Heart right ventricle (tissue), 16 donors: ENCODE results near the gene PHF14. TPM values are rescaled to one million over a fixed set of nuclear protein-coding genes. Genes with fewer than 3 reads are reported as not detected.

Experiments
- ATAC-seq, 8 donors: fragments of 200-7000 bp; cut with Tn5 transposase; one replicate each; pipeline ENCODE4 v1.9.1; 2020; ENCODE audit warnings: mild to moderate bottlenecking in 8 of 8, moderate library complexity in 8 of 8, moderate number of reproducible peaks in 1 of 8
- DNase-seq, 2 donors: peaks; one replicate each; pipeline ENCODE4 v3.0.0-alpha.2; 2020
- H3K27ac ChIP-seq, 10 donors: fragments of 200-600 bp; sonication (generic) in 2 of 10; one replicate each; pipeline versions ENCODE4 v1.5.0 to v1.8.0; 2020 to 2022; ENCODE audit warnings: mild to moderate bottlenecking in 3 of 10
- H3K27me3 ChIP-seq, 7 donors: fragments of 200-600 bp; one replicate each; pipeline ENCODE4 v1.8.0; 2021 to 2022; ENCODE audit warnings: mild to moderate bottlenecking in 2 of 7
- H3K36me3 ChIP-seq, 9 donors: fragments of 200-600 bp; sonication (generic) in 1 of 9; one replicate each; pipeline versions ENCODE4 v1.5.0 to v1.8.0; 2020 to 2022; ENCODE audit warnings: mild to moderate bottlenecking in 2 of 9
- H3K4me1 ChIP-seq, 9 donors: fragments of 200-600 bp; sonication (generic) in 1 of 9; one replicate each; pipeline versions ENCODE4 v1.5.0 to v1.8.0; 2020 to 2022; ENCODE audit warnings: mild to moderate bottlenecking in 4 of 9
- H3K4me3 ChIP-seq, 10 donors: fragments of 200-600 bp; sonication (generic) in 2 of 10; one replicate each; pipeline versions ENCODE4 v1.5.0 to v1.8.0; 2020 to 2022; ENCODE audit warnings: mild to moderate bottlenecking in 7 of 10, moderate library complexity in 2 of 10
- H3K9me3 ChIP-seq, 11 donors: fragments of 200-600 bp in 10 of 11; sonication (generic) in 2 of 11; one replicate each; pipeline versions ENCODE4 v1.5.0 to v1.8.0; 2013 to 2022; ENCODE audit warnings: mild to moderate bottlenecking in 2 of 11, control low read depth in 1 of 11, moderate library complexity in 1 of 11
- CTCF ChIP-seq, 9 donors: fragments of 200-600 bp; sonication (generic) in 2 of 9; IDR thresholded peaks; one replicate each; pipeline versions ENCODE4 v1.5.0 to v1.8.0; 2021 to 2022; ENCODE audit warnings: antibody characterized with exemption in 9 of 9, mild to moderate bottlenecking in 5 of 9, moderate library complexity in 1 of 9
- WGBS, 2 donors: extraction: QIAGEN DNeasy Blood & Tissue Kit; methylation state at CpG; one replicate each; pipeline ENCODE4 v1.1.7; 2013; ENCODE audit warnings: inconsistent platforms in 1 of 2; 5-methylcytosine and 5-hydroxymethylcytosine counted together
- intact Hi-C, 10 donors: fragments of 100-400 bp; cut with DNase I; formaldehyde crosslinking; loops; one replicate each; pipeline versions ENCODE4 v1.11.1 to v1.14.2; 2022
- polyA plus RNA-seq, 2 donors: library from polyadenylated mRNA; stranded (reverse); fragments of 200-250 nt; gene quantifications; one replicate each; pipeline ENCODE4 v1.2.3, GENCODE V29; 2013
- total RNA-seq, 10 donors: library from RNA; stranded (reverse); fragmentation: NEBNext Ultra II Directional in 3 of 10; extraction: Animal tissue kit (Norgen Biotek cat#: 25700) in 3 of 10; gene quantifications; one replicate each; pipeline versions ENCODE4 v1.2.1 to v1.2.4, GENCODE V29; 2021 to 2023
- donor health status: Arrhythmogenic right ventricular cardiomyopathy.
- donor health status: ischemic (EF 13 %, LVEDD 7.1; RV severe dilation, severe dysfunction).
- donor health status: healthy with polysubstance abuse.
- donor health status: DM: no; HTN: yes; CAD: no.
- donor health status: DM: no; HTN: no; CAD: no.
- donor health status: ischemic (EF 25% LVEDD 6.9; RV normal size, moderate dysfunction).
- donor health status: ischemic (EF 25% LVEDD 5.7; RV mildly dilated, moderate dysfunction).
- donor health status: healthy.
- donor health status: DM: yes; HTN: yes; CAD: no.
- donor health status: Ischemic cardiomyopathy.
- donor health status: ischemic (EF 35%, LVEDD 5.7; RV mildly dilated, moderate dysfunction).
- donor health status: nonischemic (EF 11% LVEDD 7.7; RV severe dilation, severe dysfunction).
- donor health status: DM: yes; HTN: yes; CAD: no.
- donor health status: PGD.
- donor health status: ischemic (EF 29% LVEDD 5.4; RV normal size, mild dysfunction).
- donor health status: nonischemic (EF 23%, LVEDD 6.1; RV moderate dilation, normal function).

PHF14 gene
- total and polyA plus RNA-seq, 12 donors = 11.9 to 21.4 (median 14.8) TPM

- Histone ChIP-seq H3K27ac (no peak overlapping the region), H3K9me3 (no peaks in the 10 kb centered on the region), H3K36me3 (peaks cover 0 to 65% (median 0%) of the 10 kb centered on the region in 9 donors), H3K27me3 (no peaks in the 10 kb centered on the region), H3K4me1 (peaks cover 0 to 12% (median 0%) of the 10 kb centered on the region in 9 donors), H3K4me3 (no peak overlapping the region)
- TF ChIP-seq CTCF (IDR thresholded peaks at IDR 0.05) = no peak
- 19 to 34% methylated on average over 2 of the region's 2 CpGs for WGBS, 2 donors
- intact Hi-C loops = no loop called here
- no peak for DNase-seq
- peak in 1 of 8 donors; percentile 50 for ATAC-seq
Measured at GRCh38 chr7:11060893-11061292, 87.2 kb downstream of the PHF14 start.

GRCh38 chr7:11062110-11062509, 88.4 kb downstream of the PHF14 start:
- DNase-seq (no peak), ATAC-seq (no peak)
- intact Hi-C loops = no loop called here
- no peak for TF ChIP-seq CTCF (IDR thresholded peaks at IDR 0.05)
- no peak overlapping the region for H3K27ac ChIP-seq
- H3K9me3 ChIP-seq = no peaks in the 10 kb centered on the region
- H3K36me3 ChIP-seq = peaks cover 0 to 66% (median 0%) of the 10 kb centered on the region in 9 donors
- no peaks in the 10 kb centered on the region for H3K27me3 ChIP-seq
- no peak overlapping the region for H3K4me3 ChIP-seq
- peaks cover 0 to 10% (median 0%) of the 10 kb centered on the region in 9 donors for H3K4me1 ChIP-seq

- DNase-seq (no peak), ATAC-seq (no peak)
- no peak overlapping the region for H3K27ac ChIP-seq
- H3K36me3 ChIP-seq = peaks cover 0 to 29% (median 0%) of the 10 kb centered on the region in 9 donors
- 72 to 86% methylated on average over 3 of the region's 3 CpGs for WGBS, 2 donors
- intact Hi-C loops = no loop called here
- H3K4me3 ChIP-seq = no peak overlapping the region
- H3K4me1 ChIP-seq = no peaks in the 10 kb centered on the region
- TF ChIP-seq CTCF (IDR thresholded peaks at IDR 0.05) = no peak
- H3K27me3 ChIP-seq = no peaks in the 10 kb centered on the region
- H3K9me3 ChIP-seq = no peaks in the 10 kb centered on the region
Measured at GRCh38 chr7:11069591-11069990, 95.9 kb downstream of the PHF14 start.

- no peak for ATAC-seq
- WGBS, 2 donors = 91% methylated on average over 2 of the region's 2 CpGs
- no peak for TF ChIP-seq CTCF (IDR thresholded peaks at IDR 0.05)
Measured at GRCh38 chr7:11077816-11078215, 104.1 kb downstream of the PHF14 start.

More at GRCh38 chr7:11077816-11078215, 104.1 kb downstream of the PHF14 start:
- Histone ChIP-seq H3K27me3 (no peaks in the 10 kb centered on the region), H3K27ac (no peak overlapping the region), H3K4me1 (no peaks in the 10 kb centered on the region), H3K4me3 (no peak overlapping the region), H3K9me3 (peaks cover 0 to 8% (median 0%) of the 10 kb centered on the region in 11 donors), H3K36me3 (peaks cover 0 to 5% (median 0%) of the 10 kb centered on the region in 9 donors)
- intact Hi-C loops = no loop called here
- DNase-seq = no peak
